Upper lobe of left lung (tissue), 6 donors: ENCODE measurements around the gene PEX10. TPM values are rescaled to one million over a fixed set of nuclear protein-coding genes. Genes with fewer than 3 reads are reported as not detected.

ENCODE experiments used
- ATAC-seq, 2 donors: fragments of 200-7000 bp; cut with Tn5 transposase; one replicate each; pipeline ENCODE4 v1.9.1; 2022; ENCODE audit warnings: mild to moderate bottlenecking in 2 of 2, moderate library complexity in 2 of 2; ENCODE audit not compliant: low FRiP score in 2 of 2
- DNase-seq, 2 donors: peaks; one replicate each; pipeline ENCODE4 v3.0.0-alpha.2; 2019 to 2020
- H3K27ac ChIP-seq, 4 donors: fragments of 200-600 bp; sonication (generic); one replicate each; pipeline ENCODE4 v1.5.1; 2016 to 2019
- H3K27me3 ChIP-seq, 4 donors: fragments of 200-600 bp; sonication (generic); one replicate each; pipeline ENCODE4 v1.5.1; 2017 to 2019
- H3K36me3 ChIP-seq, 4 donors: fragments of 200-600 bp; sonication (generic); one replicate each; pipeline ENCODE4 v1.5.1; 2016 to 2019
- H3K4me1 ChIP-seq, 4 donors: fragments of 200-600 bp; sonication (generic); one replicate each; pipeline ENCODE4 v1.5.1; 2018 to 2019
- H3K4me3 ChIP-seq, 4 donors: fragments of 200-600 bp; sonication (generic); one replicate each; pipeline ENCODE4 v1.5.1; 2017 to 2019; ENCODE audit warnings: mild to moderate bottlenecking in 2 of 4, moderate library complexity in 1 of 4
- H3K9me3 ChIP-seq, 4 donors: fragments of 200-600 bp; sonication (generic); one replicate each; pipeline ENCODE4 v1.5.1; 2018 to 2019
- EP300 ChIP-seq, 4 donors: sonication (generic); formaldehyde crosslinking; IDR thresholded peaks; one replicate each; pipeline ENCODE4 v1.5.1; 2017; ENCODE audit warnings: antibody characterized with exemption in 4 of 4, control low read depth in 2 of 4
- POLR2A ChIP-seq, 4 donors: fragments of 450-650 bp; IDR thresholded peaks; one replicate each; pipeline ENCODE4 v1.5.1; 2016 to 2017; ENCODE audit warnings: antibody characterized with exemption in 4 of 4, mild to moderate bottlenecking in 2 of 4
- POLR2AphosphoS5 ChIP-seq, 2 donors: sonication (generic); formaldehyde crosslinking; IDR thresholded peaks; one replicate each; pipeline ENCODE4 v1.5.1; 2017; ENCODE audit warnings: antibody characterized with exemption in 2 of 2
- WGBS, 2 donors: methylation state at CpG; one replicate each; pipeline ENCODE4 v1.1.5; 2017 to 2018; 5-methylcytosine and 5-hydroxymethylcytosine counted together
- total RNA-seq, 6 donors: library from RNA; depleted of rRNA in 4 of 6; stranded (reverse); fragments of >200 nt in 4 of 6; gene quantifications; one replicate each; pipeline versions ENCODE4 v1.1.0 to v1.2.1, GENCODE V29; 2016 to 2021
- TF ChIP-seq, protein P1 (sequence below), 6 experiments: fragments of 450-650 bp in 4 of 6; fragments of 200-600 bp in 2 of 6; sonication (generic) in 2 of 6; IDR thresholded peaks; one replicate each; pipeline ENCODE4 v1.5.1; 2016 to 2019; ENCODE audit warnings: antibody characterized with exemption in 6 of 6
- donor health status: DM: no; HTN: no; CAD: no; lungs with moderate emphysema.
- donor health status: DM: no; HTN: yes; CAD: no; lungs with severe emphysema.

Gene PEX10
- total RNA-seq, 6 donors from 2014 or later: 15.7 to 32.1 (median 19.9) TPM

- WGBS, 2 donors: 86 to 95% methylated on average over 5 to 12 of the region's 12 CpGs
- H3K4me1 ChIP-seq: peaks cover 26 to 28% (median 28%) of the 10 kb centered on the region in 4 donors
- DNase-seq (peak in 1 of 2 donors; percentile 55), ATAC-seq (no peak)
- no peaks in the 10 kb centered on the region for H3K9me3 ChIP-seq
- H3K36me3 ChIP-seq: peaks cover 1 to 44% (median 31%) of the 10 kb centered on the region in 4 donors
- TF ChIP-seq EP300 (IDR thresholded peaks at IDR 0.05) (no peak), POLR2A (IDR thresholded peaks at IDR 0.05) (no peak), POLR2AphosphoS5 (IDR thresholded peaks at IDR 0.05) (no peak)
- no peak overlapping the region for H3K27ac ChIP-seq
- H3K4me3 ChIP-seq: no peak overlapping the region
- no peaks in the 10 kb centered on the region for H3K27me3 ChIP-seq
Observed at GRCh38 chr1:2409745-2410144, 2.6 kb downstream of the PEX10 start.

GRCh38 chr1:2408859-2409276, 3.5 kb downstream of the PEX10 start:
- Histone ChIP-seq H3K27ac (no peak overlapping the region), H3K9me3 (no peaks in the 10 kb centered on the region), H3K36me3 (peaks cover 8 to 52% (median 39%) of the 10 kb centered on the region in 4 donors), H3K27me3 (no peaks in the 10 kb centered on the region), H3K4me3 (no peak overlapping the region), H3K4me1 (peaks cover 17 to 21% (median 20%) of the 10 kb centered on the region in 4 donors)
- TF ChIP-seq, protein P1, sequence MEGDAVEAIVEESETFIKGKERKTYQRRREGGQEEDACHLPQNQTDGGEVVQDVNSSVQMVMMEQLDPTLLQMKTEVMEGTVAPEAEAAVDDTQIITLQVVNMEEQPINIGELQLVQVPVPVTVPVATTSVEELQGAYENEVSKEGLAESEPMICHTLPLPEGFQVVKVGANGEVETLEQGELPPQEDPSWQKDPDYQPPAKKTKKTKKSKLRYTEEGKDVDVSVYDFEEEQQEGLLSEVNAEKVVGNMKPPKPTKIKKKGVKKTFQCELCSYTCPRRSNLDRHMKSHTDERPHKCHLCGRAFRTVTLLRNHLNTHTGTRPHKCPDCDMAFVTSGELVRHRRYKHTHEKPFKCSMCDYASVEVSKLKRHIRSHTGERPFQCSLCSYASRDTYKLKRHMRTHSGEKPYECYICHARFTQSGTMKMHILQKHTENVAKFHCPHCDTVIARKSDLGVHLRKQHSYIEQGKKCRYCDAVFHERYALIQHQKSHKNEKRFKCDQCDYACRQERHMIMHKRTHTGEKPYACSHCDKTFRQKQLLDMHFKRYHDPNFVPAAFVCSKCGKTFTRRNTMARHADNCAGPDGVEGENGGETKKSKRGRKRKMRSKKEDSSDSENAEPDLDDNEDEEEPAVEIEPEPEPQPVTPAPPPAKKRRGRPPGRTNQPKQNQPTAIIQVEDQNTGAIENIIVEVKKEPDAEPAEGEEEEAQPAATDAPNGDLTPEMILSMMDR (IDR thresholded peaks at IDR 0.05): no peak
- no peak for TF ChIP-seq EP300 (IDR thresholded peaks at IDR 0.05)
- TF ChIP-seq POLR2A (IDR thresholded peaks at IDR 0.05): no peak
- TF ChIP-seq POLR2AphosphoS5 (IDR thresholded peaks at IDR 0.05): no peak
- DNase-seq: peak in 1 of 2 donors; percentile 70
- 87 to 90% methylated on average over 4 to 13 of the region's 13 CpGs for WGBS, 2 donors
- no peak for ATAC-seq

GRCh38 chr1:2408456-2408855, 3.9 kb downstream of the PEX10 start:
- peaks cover 13 to 57% (median 41%) of the 10 kb centered on the region in 4 donors for H3K36me3 ChIP-seq
- H3K27ac ChIP-seq: no peak overlapping the region
- H3K4me3 ChIP-seq: no peak overlapping the region
- no peaks in the 10 kb centered on the region for H3K9me3 ChIP-seq
- ATAC-seq (no peak), DNase-seq (peak in 1 of 2 donors; percentile 85)
- no peak for TF ChIP-seq POLR2A (IDR thresholded peaks at IDR 0.05)
- no peak for TF ChIP-seq POLR2AphosphoS5 (IDR thresholded peaks at IDR 0.05)
- TF ChIP-seq, protein P1 (IDR thresholded peaks at IDR 0.05): no peak
- no peak for TF ChIP-seq EP300 (IDR thresholded peaks at IDR 0.05)
- WGBS, 2 donors: 93 to 100% methylated on average over 2 to 24 of the region's 24 CpGs
- no peaks in the 10 kb centered on the region for H3K27me3 ChIP-seq
- peaks cover 13 to 16% (median 16%) of the 10 kb centered on the region in 4 donors for H3K4me1 ChIP-seq

DNA sequence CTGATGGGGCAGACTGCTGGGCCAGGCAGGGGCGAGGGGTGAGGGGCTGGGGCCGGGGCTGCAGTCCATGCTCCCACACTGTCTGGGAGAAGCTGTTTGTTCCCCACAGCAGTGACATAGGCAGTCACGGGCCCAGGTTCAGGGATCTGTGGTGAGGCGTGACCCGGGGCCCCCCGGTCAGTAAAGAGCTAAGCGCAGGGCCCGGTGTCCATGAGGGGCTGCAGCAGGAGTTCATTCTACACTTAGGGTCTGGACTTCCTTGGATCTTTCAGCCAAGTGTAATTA, 4.4 kb downstream of the PEX10 start:
- Histone ChIP-seq H3K9me3 (no peaks in the 10 kb centered on the region), H3K4me1 (peaks cover 8 to 11% (median 11%) of the 10 kb centered on the region in 4 donors), H3K36me3 (peaks cover 14 to 62% (median 46%) of the 10 kb centered on the region in 4 donors), H3K4me3 (no peak overlapping the region), H3K27me3 (no peaks in the 10 kb centered on the region), H3K27ac (no peak overlapping the region)
- DNase-seq (no peak), ATAC-seq (no peak)
- TF ChIP-seq POLR2A (IDR thresholded peaks at IDR 0.05): no peak
- TF ChIP-seq, protein P1 (IDR thresholded peaks at IDR 0.05): no peak
- no peak for TF ChIP-seq EP300 (IDR thresholded peaks at IDR 0.05)
- TF ChIP-seq POLR2AphosphoS5 (IDR thresholded peaks at IDR 0.05): no peak
- WGBS, 2 donors: 90 to 99% methylated on average over 2 to 8 of the region's 8 CpGs

- Histone ChIP-seq H3K27me3 (no peaks in the 10 kb centered on the region), H3K4me1 (peaks cover 8 to 10% (median 10%) of the 10 kb centered on the region in 4 donors), H3K4me3 (no peak overlapping the region), H3K36me3 (peaks cover 16 to 67% (median 51%) of the 10 kb centered on the region in 4 donors), H3K9me3 (no peaks in the 10 kb centered on the region), H3K27ac (no peak overlapping the region)
- 86 to 90% methylated on average over 21 to 23 of the region's 25 CpGs for WGBS, 2 donors
- TF ChIP-seq, protein P1 (IDR thresholded peaks at IDR 0.05): no peak
- TF ChIP-seq POLR2A (IDR thresholded peaks at IDR 0.05) (no peak), EP300 (IDR thresholded peaks at IDR 0.05) (no peak), POLR2AphosphoS5 (IDR thresholded peaks at IDR 0.05) (no peak)
- no peak for DNase-seq
- ATAC-seq: no peak
Observed at GRCh38 chr1:2407166-2407990, 5.0 kb downstream of the PEX10 start.
